Mesenchymal stem cell (in vitro differentiated cells and primary cell): ENCODE measurements around the gene PDS5A. TPM values are rescaled to one million over a fixed set of nuclear protein-coding genes. Genes with fewer than 3 reads are reported as not detected.
"Not testable (repeated sequence)": the region's sequence is repeated elsewhere in the genome, so short reads cannot be mapped to it uniquely, and the experiment has no call there.

Experiments used
- DNase-seq: peaks from one replicate; pipeline ENCODE4 v3.0.0-alpha.2; 2013
- H2AFZ ChIP-seq: one replicate; pipeline ENCODE4 v1.6.1; 2013; ENCODE audit warnings: low read depth, mild to moderate bottlenecking, control low read depth, inconsistent platforms, low read length, moderate library complexity
- H2AK5ac ChIP-seq: 2 replicates; pipeline ENCODE4 v1.6.1; 2013; ENCODE audit warnings: low read length, moderate library complexity, mild to moderate bottlenecking, inconsistent platforms; ENCODE audit not compliant: severe bottlenecking
- H2BK120ac ChIP-seq: one replicate; pipeline ENCODE4 v1.6.1; 2013; ENCODE audit warnings: low read depth, mild to moderate bottlenecking, inconsistent platforms, low read length, moderate library complexity
- H2BK12ac ChIP-seq, 2 experiments: one replicate each; pipeline ENCODE4 v1.6.1; 2013; ENCODE audit warnings: inconsistent platforms in 2 of 2, low read length in 2 of 2, mild to moderate bottlenecking in 2 of 2, moderate library complexity in 2 of 2, control low read depth in 1 of 2
- H2BK15ac ChIP-seq: one replicate; pipeline ENCODE4 v1.6.1; 2013; ENCODE audit warnings: mild to moderate bottlenecking, low read depth, inconsistent platforms; ENCODE audit not compliant: poor library complexity, severe bottlenecking
- H2BK5ac ChIP-seq: 2 replicates; pipeline ENCODE4 v1.6.1; 2013; ENCODE audit warnings: low read depth, mild to moderate bottlenecking, low read length, control low read depth, inconsistent platforms; ENCODE audit not compliant: poor library complexity, severe bottlenecking
- H3K14ac ChIP-seq, 2 experiments: one replicate each; pipeline ENCODE4 v1.6.1; 2013; ENCODE audit warnings: inconsistent platforms in 2 of 2, low read length in 2 of 2, control low read depth in 1 of 2, mild to moderate bottlenecking in 1 of 2, moderate library complexity in 1 of 2
- H3K18ac ChIP-seq, 2 experiments: one replicate each; pipeline ENCODE4 v1.6.1; 2013; ENCODE audit warnings: inconsistent platforms in 2 of 2, low read length in 2 of 2, control low read depth in 1 of 2, low read depth in 1 of 2, mild to moderate bottlenecking in 1 of 2
- H3K23ac ChIP-seq, 2 experiments: one replicate each; pipeline ENCODE4 v1.6.1; 2013; ENCODE audit warnings: inconsistent platforms in 2 of 2, low read length in 2 of 2, mild to moderate bottlenecking in 2 of 2, moderate library complexity in 2 of 2, control low read depth in 1 of 2
- H3K27ac ChIP-seq: 2 replicates; pipeline ENCODE4 v1.5.1; 2013; ENCODE audit warnings: mild to moderate bottlenecking, moderate library complexity, low read length, control low read depth, inconsistent platforms; ENCODE audit not compliant: poor library complexity, severe bottlenecking
- H3K27me3 ChIP-seq, 2 experiments: 2 replicates each; pipeline versions ENCODE4 v1.6.1 to v1.7.0; 2013; ENCODE audit warnings: low read length in 2 of 2, mild to moderate bottlenecking in 2 of 2, moderate library complexity in 2 of 2, control low read depth in 1 of 2, inconsistent platforms in 1 of 2; ENCODE audit not compliant: control insufficient read depth in 1 of 2, insufficient read depth in 1 of 2
- H3K36me3 ChIP-seq, 2 experiments: 2 replicates each; pipeline versions ENCODE4 v1.6.1 to v1.7.0; 2013; ENCODE audit warnings: low read length in 2 of 2, control low read depth in 1 of 2, inconsistent platforms in 1 of 2, low read depth in 1 of 2, mild to moderate bottlenecking in 1 of 2; ENCODE audit not compliant: insufficient read depth in 2 of 2, control insufficient read depth in 1 of 2
- H3K4ac ChIP-seq, 2 experiments: one replicate each; pipeline ENCODE4 v1.6.1; 2013; ENCODE audit warnings: inconsistent platforms in 2 of 2, low read length in 2 of 2, mild to moderate bottlenecking in 2 of 2, moderate library complexity in 2 of 2, control low read depth in 1 of 2, low read depth in 1 of 2
- H3K4me1 ChIP-seq: 2 replicates; pipeline ENCODE4 v1.6.1; 2013; ENCODE audit warnings: low read depth, low read length, control low read depth; ENCODE audit not compliant: control insufficient read depth, insufficient read depth
- H3K4me2 ChIP-seq: 2 replicates; pipeline ENCODE4 v1.6.1; 2013; ENCODE audit warnings: low read length, mild to moderate bottlenecking, inconsistent platforms; ENCODE audit not compliant: poor library complexity, severe bottlenecking
- H3K4me3 ChIP-seq, 2 experiments: 2 replicates each; pipeline versions ENCODE4 v1.5.1 to v1.7.0; 2013; ENCODE audit warnings: low read length in 2 of 2, mild to moderate bottlenecking in 2 of 2, control low read depth in 1 of 2, low read depth in 1 of 2; ENCODE audit not compliant: insufficient read depth in 1 of 2
- H3K79me1 ChIP-seq: replicated peaks from 2 replicates; pipeline ENCODE4 v1.6.1; 2013; ENCODE audit warnings: mild to moderate bottlenecking, control low read depth, low read length, inconsistent platforms; ENCODE audit not compliant: poor library complexity, severe bottlenecking
- H3K9ac ChIP-seq: 2 replicates; pipeline ENCODE4 v1.7.0; 2013; ENCODE audit warnings: mild to moderate bottlenecking, low read length, moderate library complexity
- H3K9me3 ChIP-seq: 2 replicates; pipeline ENCODE4 v1.7.0; 2013; ENCODE audit warnings: mild to moderate bottlenecking, low read length; ENCODE audit not compliant: control insufficient read depth
- H4K8ac ChIP-seq: one replicate; pipeline ENCODE4 v1.6.1; 2013; ENCODE audit warnings: inconsistent platforms, mild to moderate bottlenecking, low read length, moderate library complexity
- H4K91ac ChIP-seq: one replicate; pipeline ENCODE4 v1.6.1; 2013; ENCODE audit warnings: mild to moderate bottlenecking, low read length, inconsistent platforms
- WGBS: methylation state at CpG from one replicate; pipeline ENCODE4 v1.1.7; 2013; ENCODE audit warnings: mixed read lengths; 5-methylcytosine and 5-hydroxymethylcytosine counted together
- polyA plus RNA-seq, 2 experiments: library from polyadenylated mRNA; stranded (reverse); fragments of 200-250 nt; gene quantifications; one replicate each; pipeline ENCODE4 v1.2.3, GENCODE V29; 2013

The PDS5A gene
- polyA plus RNA-seq (2013, experiment 1 of 2): 25.3 TPM
- 25.6 TPM for polyA plus RNA-seq (2013, experiment 2 of 2)

DNA sequence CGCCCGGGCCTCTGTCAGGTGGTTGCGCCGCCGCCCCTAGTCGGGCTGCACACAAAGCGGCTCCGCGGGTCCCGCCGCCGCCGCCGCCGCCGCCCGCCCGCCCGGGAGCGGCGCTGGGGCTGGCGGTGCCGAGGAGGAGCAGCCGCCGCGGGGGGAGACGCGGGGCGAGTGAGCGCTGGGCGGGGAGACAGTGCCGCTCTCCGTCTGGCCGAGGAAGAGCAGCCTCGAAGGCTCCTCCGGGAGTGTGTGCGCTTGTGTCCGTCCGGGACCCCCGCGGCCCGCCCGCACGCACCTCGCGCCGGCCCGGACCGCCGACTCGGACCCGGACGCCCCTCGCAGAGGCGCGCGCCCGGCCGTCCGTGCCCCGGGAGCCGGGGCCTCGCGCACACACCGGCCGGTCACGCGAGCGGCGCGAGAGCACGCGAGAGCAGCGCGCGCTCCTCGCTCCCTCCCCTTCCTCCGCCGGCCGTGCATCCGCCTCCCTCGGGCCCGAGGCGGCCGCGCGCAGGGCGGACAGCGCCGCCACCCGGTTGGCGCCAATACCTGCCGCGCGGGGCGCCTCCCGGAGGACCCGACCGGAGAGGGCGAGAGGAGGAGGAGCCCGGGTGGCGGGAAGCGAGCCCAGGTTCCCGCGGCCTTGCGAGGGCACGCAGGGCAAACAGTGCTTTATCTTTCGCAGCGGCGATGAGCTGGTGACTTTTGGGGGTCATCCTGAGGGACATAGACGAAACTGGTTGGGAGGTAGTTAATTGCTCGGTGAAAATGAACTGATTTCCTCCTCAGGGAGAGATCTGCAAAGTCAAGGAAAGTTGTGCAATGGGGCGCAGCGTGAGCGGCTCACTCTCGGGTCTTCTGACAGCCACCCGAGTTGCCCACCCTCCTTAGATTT, at the start of gene PDS5A:
Gene PDS5A (minus strand): TSS at position 423 of the 889 bp plus-strand sequence. CDS start 1,334 bp downstream, outside the sequence.
- H3K14ac ChIP-seq: peak within 1 kb of the TSS; percentile 84 to 93
- no peak within 1 kb of the TSS for H2AK5ac ChIP-seq
- no peaks in the 10 kb centered on the region for H3K79me1 ChIP-seq
- peak within 1 kb of the TSS; percentile 97 to 99 for H3K18ac ChIP-seq
- H2BK120ac ChIP-seq: peak within 1 kb of the TSS; percentile 84
- H3K9me3 ChIP-seq: no peaks in the 10 kb centered on the region
- peak within 1 kb of the TSS; percentile 76 for H3K27ac ChIP-seq
- peak within 1 kb of the TSS in 1 of 2 experiments; percentile 59 for H3K23ac ChIP-seq
- no peaks in the 10 kb centered on the region for H3K27me3 ChIP-seq
- peak within 1 kb of the TSS; percentile 90 for H2AFZ ChIP-seq
- peak within 1 kb of the TSS; percentile 92 for H4K8ac ChIP-seq
- H2BK12ac ChIP-seq: peak within 1 kb of the TSS in 1 of 2 experiments; percentile 71
- peaks cover 10 to 26% of the 10 kb centered on the region in 2 experiments for H3K36me3 ChIP-seq
- H4K91ac ChIP-seq: peak within 1 kb of the TSS; percentile 79
- H2BK15ac ChIP-seq: peak within 1 kb of the TSS; percentile 82
- H3K4me3 ChIP-seq: peak within 1 kb of the TSS; percentile 81 to 89
- peak within 1 kb of the TSS; percentile 87 for H2BK5ac ChIP-seq
- H3K4me1 ChIP-seq: peaks cover 1% of the 10 kb centered on the region
- peak within 1 kb of the TSS; percentile 72 to 81 for H3K4ac ChIP-seq
- H3K4me2 ChIP-seq: peak within 1 kb of the TSS; percentile 83
- WGBS: 3% methylated on average over 81 of the region's 117 CpGs
- peak within 1 kb of the TSS; percentile 92 for H3K9ac ChIP-seq
- DNase-seq: peak; percentile 88

- no CpG with 5 or more reads among the region's 7 CpGs for WGBS
- H2BK12ac ChIP-seq: not testable (repeated sequence)
Observed at GRCh38 chr4:40024049-40024448, 46.3 kb upstream of the PDS5A start.

GRCh38 chr4:40021116-40021515, 43.4 kb upstream of the PDS5A start:
- not testable (repeated sequence) for H2BK12ac ChIP-seq, H3K27ac ChIP-seq, H2BK15ac ChIP-seq, H3K79me1 ChIP-seq, H4K91ac ChIP-seq, H3K18ac ChIP-seq, H3K4me3 ChIP-seq, H2BK120ac ChIP-seq, H3K14ac ChIP-seq, H2AK5ac ChIP-seq, H3K9me3 ChIP-seq, H4K8ac ChIP-seq, DNase-seq, H3K4me1 ChIP-seq, H3K4ac ChIP-seq, H3K4me2 ChIP-seq, H3K27me3 ChIP-seq, H2BK5ac ChIP-seq, H2AFZ ChIP-seq, H3K23ac ChIP-seq, H3K9ac ChIP-seq, H3K36me3 ChIP-seq
- WGBS: 93% methylated on average over 6 of the region's 7 CpGs

More at GRCh38 chr4:40024049-40024448, 46.3 kb upstream of the PDS5A start:
- not testable (repeated sequence) for H3K9ac ChIP-seq, H3K9me3 ChIP-seq, H4K91ac ChIP-seq, H3K18ac ChIP-seq, H3K4me1 ChIP-seq, H2BK5ac ChIP-seq, H2AFZ ChIP-seq, DNase-seq, H3K36me3 ChIP-seq, H3K4ac ChIP-seq, H3K27me3 ChIP-seq, H3K27ac ChIP-seq, H4K8ac ChIP-seq, H3K4me2 ChIP-seq, H2AK5ac ChIP-seq, H2BK120ac ChIP-seq, H2BK15ac ChIP-seq, H3K23ac ChIP-seq, H3K79me1 ChIP-seq, H3K4me3 ChIP-seq, H3K14ac ChIP-seq

DNA sequence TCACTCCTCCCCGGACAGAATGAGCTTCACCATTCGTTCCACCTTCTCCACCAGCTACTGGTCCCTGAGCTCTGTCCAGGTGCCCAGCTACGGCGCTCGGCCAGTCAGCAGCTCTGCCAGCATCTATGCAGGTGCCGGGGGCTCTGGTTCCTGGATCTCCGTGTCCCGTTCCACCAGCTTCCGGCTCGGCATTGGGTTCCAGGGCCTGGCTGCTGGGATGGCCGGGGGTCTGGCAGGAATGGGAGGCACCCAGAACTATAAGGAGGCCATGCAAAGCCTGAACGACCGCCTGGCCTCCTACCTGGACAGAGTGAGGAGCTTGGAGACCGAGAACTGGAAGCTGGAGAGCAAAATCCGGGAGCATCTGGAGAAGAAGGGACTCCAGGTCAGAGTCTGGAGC, 42.5 kb upstream of the PDS5A start:
- no peak overlapping the region for H2AFZ ChIP-seq
- no peak overlapping the region for H3K18ac ChIP-seq
- no peak overlapping the region for H3K14ac ChIP-seq
- no peak overlapping the region for H3K4me2 ChIP-seq
- H3K4me3 ChIP-seq: no peak overlapping the region
- no peak overlapping the region for H3K27ac ChIP-seq
- no peaks in the 10 kb centered on the region for H3K9me3 ChIP-seq
- H3K9ac ChIP-seq: no peak overlapping the region
- no peak overlapping the region for H2BK120ac ChIP-seq
- WGBS: 95% methylated on average over 15 of the region's 15 CpGs
- DNase-seq: no peak
- H4K8ac ChIP-seq: no peak overlapping the region
- no peak overlapping the region for H4K91ac ChIP-seq
- H3K79me1 ChIP-seq: no peaks in the 10 kb centered on the region
- no peak overlapping the region for H2BK15ac ChIP-seq
- H2AK5ac ChIP-seq: no peak overlapping the region
- no peak overlapping the region for H2BK5ac ChIP-seq
- no peak overlapping the region for H3K23ac ChIP-seq
- H3K36me3 ChIP-seq: no peaks in the 10 kb centered on the region
- H3K27me3 ChIP-seq: no peaks in the 10 kb centered on the region
- H3K4me1 ChIP-seq: peaks cover 2% of the 10 kb centered on the region
- no peak overlapping the region for H3K4ac ChIP-seq
- no peak overlapping the region for H2BK12ac ChIP-seq
